ENCODE results near the gene TMEM74B.
"Not testable (repeated sequence)": the region's sequence is repeated elsewhere in the genome, so short reads cannot be mapped to it uniquely, and the experiment has no call there.

TMEM74B gene

GRCh38 chr20:1178623-1179022 is 6.2 kb downstream of the TMEM74B start:
- no peak for DNase-seq (ENCODE audit: low read depth)

- DNase-seq (ENCODE audit: low read depth) = no peak
Observed at GRCh38 chr20:1178103-1178502, 6.7 kb downstream of the TMEM74B start.

- no peak for DNase-seq (ENCODE audit: low read depth)
Observed at GRCh38 chr20:1177680-1178079, 7.1 kb downstream of the TMEM74B start.

- DNase-seq (ENCODE audit: low read depth) = no peak
Observed at GRCh38 chr20:1174787-1175186, 10.0 kb downstream of the TMEM74B start.

GRCh38 chr20:1173698-1174097 is 11.1 kb downstream of the TMEM74B start:
- DNase-seq (ENCODE audit: low read depth) = no peak

GRCh38 chr20:1171461-1172093 is 13.2 kb downstream of the TMEM74B start:
- DNase-seq (ENCODE audit: low read depth) = no peak

GRCh38 chr20:1169224-1169623 is 15.6 kb downstream of the TMEM74B start:
- no peak for DNase-seq (ENCODE audit: low read depth)

GRCh38 chr20:1166948-1167720 is 17.6 kb downstream of the TMEM74B start:
- no peak for DNase-seq (ENCODE audit: low read depth)

GRCh38 chr20:1165941-1166340 is 18.8 kb downstream of the TMEM74B start:
- DNase-seq (ENCODE audit: low read depth) = no peak

GRCh38 chr20:1165521-1165920 is 19.3 kb downstream of the TMEM74B start:
- DNase-seq (ENCODE audit: low read depth) = no peak

- no peak for DNase-seq (ENCODE audit: low read depth)
Observed at GRCh38 chr20:1164871-1165270, 19.9 kb downstream of the TMEM74B start.

- no peak for DNase-seq (ENCODE audit: low read depth)
Observed at GRCh38 chr20:1163653-1164052, 21.1 kb downstream of the TMEM74B start.

- no peak for DNase-seq (ENCODE audit: low read depth)
Observed at GRCh38 chr20:1163105-1163504, 21.7 kb downstream of the TMEM74B start.

GRCh38 chr20:1160991-1161390 is 23.8 kb downstream of the TMEM74B start:
- no peak for DNase-seq (ENCODE audit: low read depth)

- no peak for DNase-seq (ENCODE audit: low read depth)
Observed at GRCh38 chr20:1160496-1160895, 24.3 kb downstream of the TMEM74B start.

GRCh38 chr20:1155342-1155741 is 29.4 kb downstream of the TMEM74B start:
- no peak for DNase-seq (ENCODE audit: low read depth)

- no peak for DNase-seq (ENCODE audit: low read depth)
Observed at GRCh38 chr20:1154691-1155090, 30.1 kb downstream of the TMEM74B start.

- DNase-seq (ENCODE audit: low read depth) = no peak
Observed at GRCh38 chr20:1154226-1154625, 30.6 kb downstream of the TMEM74B start.

GRCh38 chr20:1150968-1151367 is 33.8 kb downstream of the TMEM74B start:
- DNase-seq (ENCODE audit: low read depth) = no peak

GRCh38 chr20:1150218-1150617 is 34.6 kb downstream of the TMEM74B start:
- no peak for DNase-seq (ENCODE audit: low read depth)

- DNase-seq (ENCODE audit: low read depth) = not testable (repeated sequence)
Observed at GRCh38 chr20:1149812-1150211, 35.0 kb downstream of the TMEM74B start.

GRCh38 chr20:1146957-1147356 is 37.8 kb downstream of the TMEM74B start:
- DNase-seq (ENCODE audit: low read depth) = no peak

- no peak for DNase-seq (ENCODE audit: low read depth)
Observed at GRCh38 chr20:1144401-1145172, 40.2 kb downstream of the TMEM74B start.
